Measurements from ENCODE around the gene SNX13.

DNA sequence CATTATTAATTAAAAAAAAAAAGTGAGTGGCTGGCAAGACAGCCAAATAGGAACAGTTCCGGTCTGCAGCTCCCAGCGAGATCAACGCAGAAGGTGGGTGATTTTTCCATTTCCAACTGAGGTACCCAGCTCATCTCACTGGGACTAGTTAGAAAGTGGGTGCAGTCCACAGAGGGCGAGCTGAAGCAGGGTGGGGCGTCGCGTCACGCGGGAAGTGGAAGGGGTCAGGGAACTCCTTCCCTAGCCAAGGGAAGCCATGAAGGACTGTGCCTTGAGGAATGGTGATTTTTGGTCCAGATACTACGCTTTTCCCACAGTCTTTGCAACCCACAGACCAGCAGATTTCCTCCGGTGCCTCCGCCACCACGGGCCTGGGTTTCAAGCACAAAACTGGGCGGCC is 133.7 kb downstream of the SNX13 start:
- no peak for TF ChIP-seq POLR2A (IDR thresholded peaks at IDR 0.05)
- TF ChIP-seq, protein P1, sequence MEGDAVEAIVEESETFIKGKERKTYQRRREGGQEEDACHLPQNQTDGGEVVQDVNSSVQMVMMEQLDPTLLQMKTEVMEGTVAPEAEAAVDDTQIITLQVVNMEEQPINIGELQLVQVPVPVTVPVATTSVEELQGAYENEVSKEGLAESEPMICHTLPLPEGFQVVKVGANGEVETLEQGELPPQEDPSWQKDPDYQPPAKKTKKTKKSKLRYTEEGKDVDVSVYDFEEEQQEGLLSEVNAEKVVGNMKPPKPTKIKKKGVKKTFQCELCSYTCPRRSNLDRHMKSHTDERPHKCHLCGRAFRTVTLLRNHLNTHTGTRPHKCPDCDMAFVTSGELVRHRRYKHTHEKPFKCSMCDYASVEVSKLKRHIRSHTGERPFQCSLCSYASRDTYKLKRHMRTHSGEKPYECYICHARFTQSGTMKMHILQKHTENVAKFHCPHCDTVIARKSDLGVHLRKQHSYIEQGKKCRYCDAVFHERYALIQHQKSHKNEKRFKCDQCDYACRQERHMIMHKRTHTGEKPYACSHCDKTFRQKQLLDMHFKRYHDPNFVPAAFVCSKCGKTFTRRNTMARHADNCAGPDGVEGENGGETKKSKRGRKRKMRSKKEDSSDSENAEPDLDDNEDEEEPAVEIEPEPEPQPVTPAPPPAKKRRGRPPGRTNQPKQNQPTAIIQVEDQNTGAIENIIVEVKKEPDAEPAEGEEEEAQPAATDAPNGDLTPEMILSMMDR (IDR thresholded peaks at IDR 0.05 in 4 of 5, conservative IDR thresholded peaks at IDR 0.05 in 1 of 5) = no peak
